Measurements from ENCODE around the gene LCP2.

- TF ChIP-seq CTCF (IDR thresholded peaks at IDR 0.05) (no peak), POLR2A (IDR thresholded peaks at IDR 0.05) (no peak)
These were observed 4.5 kb upstream of the LCP2 start for GRCh38 chr5:170301981-170302652.

All from adrenal gland (tissue), 5 donors.